GM12864 (cell line): ENCODE results near the gene SMO.
"Not testable (repeated sequence)": the region's sequence is repeated elsewhere in the genome, so short reads cannot be mapped to it uniquely, and the experiment has no call there.

ENCODE experiments used
- DNase-seq: peaks from one replicate; pipeline ENCODE4 v3.0.0-alpha.2; 2011; ENCODE audit warnings: low read depth
- H3K4me3 ChIP-seq: 2 replicates; pipeline ENCODE4 v1.5.1; 2011; ENCODE audit warnings: mild to moderate bottlenecking, low read depth, low read length, control low read depth
- CTCF ChIP-seq: IDR thresholded peaks from 2 replicates; pipeline ENCODE4 v1.5.1; 2011; ENCODE audit warnings: low read depth, mild to moderate bottlenecking, moderate library complexity, low read length, control low read depth, inconsistent platforms; ENCODE audit errors: missing control alignments

Gene SMO

DNA sequence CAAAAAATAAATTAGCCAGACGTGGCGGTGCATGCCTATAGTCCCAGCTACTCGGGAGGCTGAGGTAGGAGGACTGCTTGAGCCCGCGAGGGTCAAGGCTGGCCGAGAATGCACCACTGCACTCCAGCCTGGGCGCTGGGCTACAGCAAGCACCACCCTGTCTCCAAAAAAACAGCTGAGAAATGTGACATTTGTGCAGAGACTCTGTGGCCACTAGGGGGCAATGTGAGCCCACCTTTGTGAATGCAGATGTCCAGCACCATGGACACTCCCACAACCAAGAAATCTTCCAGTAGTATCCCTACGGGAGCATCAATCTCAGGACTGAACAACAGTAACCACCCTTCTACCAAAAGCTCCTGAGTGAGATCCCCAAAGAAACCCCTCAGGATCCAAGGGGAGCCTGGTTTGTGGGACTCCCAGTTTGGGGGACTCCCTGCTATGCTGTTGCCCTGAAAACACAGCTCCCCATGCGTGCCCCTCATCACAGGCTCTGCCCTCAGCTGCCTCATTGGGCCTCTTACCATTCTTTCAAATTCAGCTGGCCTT, 30.2 kb downstream of the SMO start:
- peak; percentile 91 for TF ChIP-seq CTCF
- DNase-seq, result no peak
- no peak overlapping the region for H3K4me3 ChIP-seq

DNA sequence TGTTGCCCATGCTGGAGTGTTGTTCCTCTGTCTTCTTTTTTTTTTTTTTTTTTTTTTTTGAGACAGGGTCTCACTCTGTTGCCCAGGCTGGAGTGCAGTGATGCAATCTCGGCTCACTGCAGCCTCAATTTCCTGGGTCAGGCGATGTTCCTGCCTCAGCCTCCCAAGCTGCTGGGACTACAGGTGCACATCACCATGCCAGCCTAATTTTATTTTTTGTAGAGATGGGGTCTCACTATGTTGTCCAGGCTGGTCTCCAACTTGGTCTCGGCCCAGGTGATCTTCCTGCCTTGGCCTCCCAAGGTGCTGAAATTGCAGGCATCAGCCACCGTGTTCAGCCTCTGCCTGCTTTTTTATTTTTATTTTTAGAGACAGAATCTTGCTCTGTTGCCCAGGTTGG, 30.7 kb downstream of the SMO start:
- DNase-seq, H3K4me3 ChIP-seq: not testable (repeated sequence)

- H3K4me3 ChIP-seq, result peak overlapping the region; percentile 4; the same call in 1 of the 2 replicates
- no peak for TF ChIP-seq CTCF
- no peak for DNase-seq
Measured at GRCh38 chr7:129222064-129222463, 33.6 kb downstream of the SMO start.

- DNase-seq, result peak; percentile 91
- H3K4me3 ChIP-seq, result peak within 1 kb of the TSS; percentile 81
- TF ChIP-seq CTCF, result no peak
Measured at GRCh38 chr7:129224251-129225205, 36.1 kb downstream of the SMO start, which contains the start of gene AHCYL2. Gene AHCYL2, plus strand, starts transcription at chr7:129225030.

GRCh38 chr7:129225206-129225930, 36.9 kb downstream of the SMO start:
- no peak for DNase-seq
- H3K4me3 ChIP-seq, result peak overlapping the region; percentile 81
- TF ChIP-seq CTCF, result no peak

DNA sequence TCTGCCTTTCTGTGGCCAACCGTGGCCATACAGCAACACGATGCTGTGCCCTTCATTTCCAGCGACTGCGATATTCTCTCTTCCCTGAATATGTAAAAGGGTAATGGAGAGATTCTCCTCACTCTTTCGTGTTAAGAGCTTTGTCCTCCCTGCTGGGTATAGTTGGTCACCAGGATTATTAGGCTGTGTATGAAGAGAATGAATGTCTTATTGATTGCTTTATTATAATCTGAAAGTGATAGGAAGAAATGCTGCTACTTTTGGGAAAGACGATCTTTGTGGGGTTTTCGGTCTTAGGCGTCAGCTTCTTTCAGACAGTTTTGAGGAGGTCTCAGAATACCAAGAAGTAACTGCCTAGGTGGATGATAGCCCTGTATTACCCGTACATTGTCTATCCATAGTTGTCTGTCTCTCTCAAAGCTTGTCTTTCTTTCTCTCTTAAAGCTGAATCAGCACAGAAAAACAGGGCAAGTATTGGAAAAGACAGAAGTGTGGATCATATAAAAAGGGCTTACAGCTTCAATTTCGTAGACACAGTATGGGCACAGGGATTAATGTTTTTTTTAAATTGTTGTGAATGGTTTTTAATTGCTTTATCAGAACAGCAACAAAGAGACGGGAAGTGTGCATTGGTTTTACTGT, 37.6 kb downstream of the SMO start:
- no peak for TF ChIP-seq CTCF
- DNase-seq, result no peak
- peak overlapping the region; percentile 81 for H3K4me3 ChIP-seq
